ENCODE data around the gene FRA10AC1. TPM values are rescaled to one million over a fixed set of nuclear protein-coding genes. Genes with fewer than 3 reads are reported as not detected.
A peak's percentile ranks its signal among the peaks of the same experiment; 100 is the strongest.

Gene FRA10AC1, protein sequence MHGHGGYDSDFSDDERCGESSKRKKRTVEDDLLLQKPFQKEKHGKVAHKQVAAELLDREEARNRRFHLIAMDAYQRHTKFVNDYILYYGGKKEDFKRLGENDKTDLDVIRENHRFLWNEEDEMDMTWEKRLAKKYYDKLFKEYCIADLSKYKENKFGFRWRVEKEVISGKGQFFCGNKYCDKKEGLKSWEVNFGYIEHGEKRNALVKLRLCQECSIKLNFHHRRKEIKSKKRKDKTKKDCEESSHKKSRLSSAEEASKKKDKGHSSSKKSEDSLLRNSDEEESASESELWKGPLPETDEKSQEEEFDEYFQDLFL
- total RNA-seq (29.7 and 31.2 TPM in 2 replicates), polyA plus RNA-seq (5.0 and 7.9 TPM in 2 replicates), polyA minus RNA-seq (2.7 and 3.5 TPM in 2 replicates)
- 15.7 TPM for total RNA-seq (2013)

DNA sequence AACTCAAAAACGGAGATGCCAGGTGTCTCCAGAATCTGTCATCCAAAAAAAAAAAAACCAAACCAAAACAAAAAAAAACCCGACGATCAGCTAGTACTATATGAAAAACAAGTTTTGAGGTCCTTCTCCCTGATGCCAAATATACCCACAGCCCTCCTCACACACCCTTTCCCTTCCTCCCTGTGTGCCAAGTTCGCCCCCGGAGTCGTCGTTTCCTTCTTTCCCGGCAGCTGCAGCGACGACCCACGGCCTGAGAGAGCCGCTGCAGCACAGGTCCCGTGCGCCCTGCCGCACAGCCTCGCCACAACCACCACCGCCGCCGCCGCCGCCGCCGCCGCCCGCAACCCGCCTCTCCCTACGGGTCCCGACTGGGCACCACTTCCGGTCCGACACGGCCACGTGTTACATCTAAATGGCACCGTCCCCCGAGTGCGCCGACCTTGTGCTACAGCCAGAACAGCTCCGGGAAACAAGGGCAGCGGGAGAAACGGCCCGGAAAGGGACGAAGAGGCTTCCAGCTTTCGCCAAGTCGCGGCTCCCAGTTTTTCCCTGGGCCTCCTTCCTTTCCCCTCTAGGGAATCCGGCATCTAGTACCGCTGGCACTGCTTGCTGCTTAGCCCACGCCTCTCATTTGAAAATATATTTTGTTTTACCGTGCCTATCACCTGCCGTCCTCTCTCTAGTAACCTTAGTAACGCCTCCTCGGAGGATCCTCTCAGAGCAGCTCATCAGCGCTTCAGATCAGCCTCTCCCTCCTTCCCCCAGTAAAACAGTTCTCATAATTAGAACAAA lies at the start of gene FRA10AC1:
FRA10AC1 (minus strand) TSS at position 383 of the 792 bp plus-strand sequence. CDS start 2,486 bp downstream, outside the sequence.
- Histone ChIP-seq H3K4me3 (ENCODE audit: control extremely low read depth in 1 of 5, extremely low read depth in 1 of 5, insufficient read depth in 1 of 5, low read depth in 2 of 5, low read length in 4 of 5) (peak within 1 kb of the TSS; percentile 79 to 98 (median 91)), H2AFZ (ENCODE audit: insufficient read depth, low read depth, low read length, poor library complexity, severe bottlenecking) (peak within 1 kb of the TSS; percentile 90), H3K9ac (ENCODE audit: low read length) (peak within 1 kb of the TSS; percentile 81), H3K79me2 (ENCODE audit: control insufficient read depth, insufficient read depth, low read length) (no peaks in the 10 kb centered on the region), H3K9me3 (ENCODE audit: control extremely low read depth in 1 of 3, control insufficient read depth in 2 of 3, insufficient read depth in 1 of 3, low read length in 2 of 3) (no peaks in the 10 kb centered on the region), H4K20me1 (ENCODE audit: control insufficient read depth, insufficient read depth, low read length, poor library complexity, severe bottlenecking) (no peaks in the 10 kb centered on the region), H3K4me2 (replicated peaks; ENCODE audit: low read depth, low read length, poor library complexity, severe bottlenecking) (peak within 1 kb of the TSS; percentile 77), H3K4me1 (ENCODE audit: control insufficient read depth in 2 of 2, insufficient read depth in 2 of 2, low read length in 2 of 2) (peaks cover 11% of the 10 kb centered on the region in 2 donors), H3K27ac (ENCODE audit: low read length in 2 of 2) (peak within 1 kb of the TSS; percentile 64 to 92), H3K27me3 (replicated peaks in 1 of 4; ENCODE audit: control extremely low read depth in 1 of 4, control insufficient read depth in 3 of 4, insufficient read depth in 4 of 4, low read length in 3 of 4) (no peaks in the 10 kb centered on the region), H3K36me3 (replicated peaks in 1 of 2; ENCODE audit: control extremely low read depth in 1 of 2, control insufficient read depth in 1 of 2, extremely low read depth in 1 of 2, insufficient read depth in 2 of 2, low read length in 1 of 2) (peaks cover 3 to 7% of the 10 kb centered on the region in 2 experiments)
- DNase-seq (peak; percentile 95), ATAC-seq (ENCODE audit: low read depth) (peak; percentile 86)
- TF ChIP-seq, protein P1, sequence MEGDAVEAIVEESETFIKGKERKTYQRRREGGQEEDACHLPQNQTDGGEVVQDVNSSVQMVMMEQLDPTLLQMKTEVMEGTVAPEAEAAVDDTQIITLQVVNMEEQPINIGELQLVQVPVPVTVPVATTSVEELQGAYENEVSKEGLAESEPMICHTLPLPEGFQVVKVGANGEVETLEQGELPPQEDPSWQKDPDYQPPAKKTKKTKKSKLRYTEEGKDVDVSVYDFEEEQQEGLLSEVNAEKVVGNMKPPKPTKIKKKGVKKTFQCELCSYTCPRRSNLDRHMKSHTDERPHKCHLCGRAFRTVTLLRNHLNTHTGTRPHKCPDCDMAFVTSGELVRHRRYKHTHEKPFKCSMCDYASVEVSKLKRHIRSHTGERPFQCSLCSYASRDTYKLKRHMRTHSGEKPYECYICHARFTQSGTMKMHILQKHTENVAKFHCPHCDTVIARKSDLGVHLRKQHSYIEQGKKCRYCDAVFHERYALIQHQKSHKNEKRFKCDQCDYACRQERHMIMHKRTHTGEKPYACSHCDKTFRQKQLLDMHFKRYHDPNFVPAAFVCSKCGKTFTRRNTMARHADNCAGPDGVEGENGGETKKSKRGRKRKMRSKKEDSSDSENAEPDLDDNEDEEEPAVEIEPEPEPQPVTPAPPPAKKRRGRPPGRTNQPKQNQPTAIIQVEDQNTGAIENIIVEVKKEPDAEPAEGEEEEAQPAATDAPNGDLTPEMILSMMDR (IDR thresholded peaks at IDR 0.05): no peak
- no peak for TF ChIP-seq EZH2 (IDR thresholded peaks at IDR 0.05; ENCODE audit: borderline replicate concordance, insufficient read depth, low read depth, low read length, poor library complexity, severe bottlenecking)
- under 1% methylated on average over 51 of the region's 52 CpGs for WGBS (ENCODE audit: insufficient coverage)
- peaks cover 9% of the 10 kb centered on the region for H3K4me1 Mint-ChIP-seq
- H3K27ac Mint-ChIP-seq: no peak within 1 kb of the TSS
- no peaks in the 10 kb centered on the region for H3K9me3 Mint-ChIP-seq (ENCODE audit: insufficient read depth)
- no peak within 1 kb of the TSS for H3K4me3 Mint-ChIP-seq
- intact Hi-C loops (cut with micrococcal nuclease): loop anchor here (1.0 to 10.0 kb wide), 9 partner anchors 48 to 1905 kb away; partner anchors contain the start of genes CEP55, CPEB3, HELLS and KIF11
- no peaks in the 10 kb centered on the region for H3K27me3 Mint-ChIP-seq
- ChIA-PET POLR2A (interaction anchor here (1.3 to 1.5 kb wide), 3 partner anchors 40 to 113 kb away, joined by 3 to 4 read pairs (median 3); no protein-coding TSS in a partner anchor), CTCF (interaction anchor here (0.6 to 3.1 kb wide), 11 partner anchors 11 to 618 kb away, joined by 3 to 40 read pairs (median 4); no protein-coding TSS in a partner anchor)
